ENCODE results near the gene TWIST2.

The TWIST2 gene

DNA sequence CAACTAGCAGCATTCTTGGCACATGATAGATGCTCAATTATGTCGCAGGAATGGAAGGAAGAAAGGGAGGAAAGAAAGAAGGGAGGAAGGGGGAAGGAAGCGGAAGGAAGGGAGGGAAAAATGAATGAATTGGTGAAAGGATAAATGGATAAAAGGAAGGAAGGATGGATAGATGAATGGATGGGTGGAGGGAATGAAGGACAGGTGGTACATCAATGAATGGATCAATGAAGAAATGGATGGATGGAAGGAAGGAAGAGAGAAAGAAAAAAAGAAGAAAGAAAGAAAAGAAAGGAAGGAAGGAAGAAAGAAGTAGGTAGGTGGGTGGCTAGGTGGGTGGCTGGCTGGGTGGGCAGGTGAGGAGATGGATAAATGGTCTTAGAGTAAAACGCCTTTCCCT lies 56.8 kb downstream of the TWIST2 start:
- TF ChIP-seq, protein P1, sequence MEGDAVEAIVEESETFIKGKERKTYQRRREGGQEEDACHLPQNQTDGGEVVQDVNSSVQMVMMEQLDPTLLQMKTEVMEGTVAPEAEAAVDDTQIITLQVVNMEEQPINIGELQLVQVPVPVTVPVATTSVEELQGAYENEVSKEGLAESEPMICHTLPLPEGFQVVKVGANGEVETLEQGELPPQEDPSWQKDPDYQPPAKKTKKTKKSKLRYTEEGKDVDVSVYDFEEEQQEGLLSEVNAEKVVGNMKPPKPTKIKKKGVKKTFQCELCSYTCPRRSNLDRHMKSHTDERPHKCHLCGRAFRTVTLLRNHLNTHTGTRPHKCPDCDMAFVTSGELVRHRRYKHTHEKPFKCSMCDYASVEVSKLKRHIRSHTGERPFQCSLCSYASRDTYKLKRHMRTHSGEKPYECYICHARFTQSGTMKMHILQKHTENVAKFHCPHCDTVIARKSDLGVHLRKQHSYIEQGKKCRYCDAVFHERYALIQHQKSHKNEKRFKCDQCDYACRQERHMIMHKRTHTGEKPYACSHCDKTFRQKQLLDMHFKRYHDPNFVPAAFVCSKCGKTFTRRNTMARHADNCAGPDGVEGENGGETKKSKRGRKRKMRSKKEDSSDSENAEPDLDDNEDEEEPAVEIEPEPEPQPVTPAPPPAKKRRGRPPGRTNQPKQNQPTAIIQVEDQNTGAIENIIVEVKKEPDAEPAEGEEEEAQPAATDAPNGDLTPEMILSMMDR (conservative IDR thresholded peaks at IDR 0.05; ENCODE audit: low read length): no peak
- TF ChIP-seq EZH2phosphoT487 (IDR thresholded peaks at IDR 0.05; ENCODE audit: borderline replicate concordance): no peak
- Histone ChIP-seq H3K4me3 (ENCODE audit: low read length, poor library complexity, severe bottlenecking) (no peak overlapping the region), H3K36me3 (ENCODE audit: insufficient read depth, low read length) (no peaks in the 10 kb centered on the region), H3K27me3 (ENCODE audit: insufficient read depth, low read length, poor library complexity, severe bottlenecking) (no peaks in the 10 kb centered on the region), H3K79me2 (ENCODE audit: insufficient read depth, low read length) (no peaks in the 10 kb centered on the region), H3F3A (ENCODE audit: low read depth) (no peaks in the 10 kb centered on the region), H3K9ac (ENCODE audit: low read depth, low read length, poor library complexity, severe bottlenecking) (no peak overlapping the region), H4K20me1 (ENCODE audit: insufficient read depth, low read length, poor library complexity, severe bottlenecking) (no peaks in the 10 kb centered on the region), H3K9me2 (replicated peaks; ENCODE audit: low read depth, low read length) (no peaks in the 10 kb centered on the region), H3K4me2 (ENCODE audit: low read depth, low read length, poor library complexity, severe bottlenecking) (no peak overlapping the region), H2AFZ (ENCODE audit: low read length) (no peak overlapping the region), H3K9me3 (ENCODE audit: insufficient read depth, low read depth, low read length) (no peaks in the 10 kb centered on the region; the same call in 1 of the 2 replicates), H3K4me1 (ENCODE audit: insufficient read depth, low read length, poor library complexity, severe bottlenecking) (no peaks in the 10 kb centered on the region)

DNA sequence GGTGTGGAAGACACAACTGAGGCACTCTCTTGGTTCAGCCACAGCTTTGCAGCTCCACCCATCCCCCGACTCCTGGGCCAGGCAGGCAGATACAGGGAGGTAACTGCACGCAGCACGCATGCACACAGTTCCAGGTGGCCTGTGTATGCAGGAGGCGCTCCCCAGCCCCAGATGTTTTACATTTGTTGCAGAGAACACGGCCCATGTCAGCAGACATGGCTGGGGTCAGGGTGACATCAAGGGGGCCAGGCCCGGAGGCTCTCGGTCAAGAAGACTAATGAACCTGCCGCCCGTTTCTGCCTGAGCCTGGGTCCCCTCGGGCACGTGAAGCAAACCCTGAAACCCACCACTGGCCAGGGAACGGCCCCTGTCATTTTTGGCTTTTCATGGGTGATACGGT lies 57.3 kb downstream of the TWIST2 start:
- TF ChIP-seq EZH2phosphoT487 (IDR thresholded peaks at IDR 0.05; ENCODE audit: borderline replicate concordance): no peak
- TF ChIP-seq, protein P1 (conservative IDR thresholded peaks at IDR 0.05; ENCODE audit: low read length): no peak
- Histone ChIP-seq H2AFZ (ENCODE audit: low read length) (no peak overlapping the region), H3F3A (ENCODE audit: low read depth) (no peaks in the 10 kb centered on the region), H3K79me2 (ENCODE audit: insufficient read depth, low read length) (no peaks in the 10 kb centered on the region), H3K9me2 (replicated peaks; ENCODE audit: low read depth, low read length) (no peaks in the 10 kb centered on the region), H3K4me3 (ENCODE audit: low read length, poor library complexity, severe bottlenecking) (no peak overlapping the region), H3K9me3 (ENCODE audit: insufficient read depth, low read depth, low read length) (no peaks in the 10 kb centered on the region; the same call in 1 of the 2 replicates), H3K9ac (ENCODE audit: low read depth, low read length, poor library complexity, severe bottlenecking) (no peak overlapping the region), H3K36me3 (ENCODE audit: insufficient read depth, low read length) (no peaks in the 10 kb centered on the region), H3K4me1 (ENCODE audit: insufficient read depth, low read length, poor library complexity, severe bottlenecking) (no peaks in the 10 kb centered on the region), H3K4me2 (ENCODE audit: low read depth, low read length, poor library complexity, severe bottlenecking) (no peak overlapping the region), H3K27me3 (ENCODE audit: insufficient read depth, low read length, poor library complexity, severe bottlenecking) (no peaks in the 10 kb centered on the region), H4K20me1 (ENCODE audit: insufficient read depth, low read length, poor library complexity, severe bottlenecking) (no peaks in the 10 kb centered on the region)

DNA sequence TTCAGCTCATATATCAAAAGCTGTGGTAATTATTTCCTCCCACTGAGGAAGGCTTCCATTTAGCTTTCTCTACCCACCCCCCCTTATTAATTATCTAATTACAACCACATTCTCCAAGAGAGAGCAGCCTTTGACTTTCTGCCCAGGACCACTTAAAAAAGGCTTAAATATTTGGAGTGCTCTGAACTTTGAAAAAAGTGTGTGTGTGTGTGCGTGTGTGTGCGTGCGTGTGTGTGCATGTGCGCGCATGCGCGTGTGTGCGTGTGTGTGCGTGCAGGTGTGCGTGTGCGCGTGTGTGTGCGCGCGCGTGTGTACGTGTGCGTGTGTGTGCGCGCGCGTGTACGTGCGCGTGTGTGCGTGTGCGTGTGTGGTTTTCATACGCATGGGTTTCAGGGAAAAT lies 57.8 kb downstream of the TWIST2 start:
- Histone ChIP-seq H3K4me3 (ENCODE audit: low read length, poor library complexity, severe bottlenecking) (no peak overlapping the region), H3F3A (ENCODE audit: low read depth) (no peaks in the 10 kb centered on the region), H3K4me1 (ENCODE audit: insufficient read depth, low read length, poor library complexity, severe bottlenecking) (no peaks in the 10 kb centered on the region), H4K20me1 (ENCODE audit: insufficient read depth, low read length, poor library complexity, severe bottlenecking) (no peaks in the 10 kb centered on the region), H3K9me2 (replicated peaks; ENCODE audit: low read depth, low read length) (no peaks in the 10 kb centered on the region), H3K27me3 (ENCODE audit: insufficient read depth, low read length, poor library complexity, severe bottlenecking) (no peaks in the 10 kb centered on the region), H3K79me2 (ENCODE audit: insufficient read depth, low read length) (no peaks in the 10 kb centered on the region), H3K9ac (ENCODE audit: low read depth, low read length, poor library complexity, severe bottlenecking) (no peak overlapping the region), H3K36me3 (ENCODE audit: insufficient read depth, low read length) (no peaks in the 10 kb centered on the region), H3K9me3 (ENCODE audit: insufficient read depth, low read depth, low read length) (no peaks in the 10 kb centered on the region; the same call in 1 of the 2 replicates), H2AFZ (ENCODE audit: low read length) (no peak overlapping the region), H3K4me2 (ENCODE audit: low read depth, low read length, poor library complexity, severe bottlenecking) (no peak overlapping the region)
- TF ChIP-seq EZH2phosphoT487 (IDR thresholded peaks at IDR 0.05; ENCODE audit: borderline replicate concordance): no peak
- TF ChIP-seq, protein P1 (conservative IDR thresholded peaks at IDR 0.05; ENCODE audit: low read length): no peak

Measured in Loucy (cell line).